Fibroblast of lung (primary cell): Measurements from ENCODE around the gene CDH4. TPM values are rescaled to one million over a fixed set of nuclear protein-coding genes. Genes with fewer than 3 reads are reported as not detected.

Experiments
- DNase-seq, 2 donors: peaks; one replicate each; pipeline versions ENCODE4 v3.0.0 to v3.0.0-alpha.2; 2010; ENCODE audit warnings: low read depth in 2 of 2
- H2AFZ ChIP-seq: 2 replicates; pipeline ENCODE4 v1.5.1; 2012; ENCODE audit warnings: low read length, control low read depth, inconsistent platforms
- H3K27ac ChIP-seq: 2 replicates; pipeline ENCODE4 v1.5.1; 2011; ENCODE audit warnings: low read length, control low read depth; ENCODE audit not compliant: insufficient read depth
- H3K27me3 ChIP-seq: 2 replicates; pipeline ENCODE4 v1.5.1; 2011; ENCODE audit warnings: mild to moderate bottlenecking, low read length; ENCODE audit not compliant: control insufficient read depth, insufficient read depth
- H3K36me3 ChIP-seq: 2 replicates; pipeline ENCODE4 v1.5.1; 2011; ENCODE audit warnings: low read length; ENCODE audit not compliant: control insufficient read depth, insufficient read depth
- H3K4me1 ChIP-seq: 2 replicates; pipeline ENCODE4 v1.5.1; 2011; ENCODE audit warnings: low read length; ENCODE audit not compliant: control insufficient read depth, insufficient read depth; ENCODE audit errors: extremely low read depth
- H3K4me2 ChIP-seq: 2 replicates; pipeline ENCODE4 v1.5.1; 2011; ENCODE audit warnings: low read length, control low read depth; ENCODE audit not compliant: insufficient read depth; ENCODE audit errors: extremely low read depth
- H3K4me3 ChIP-seq, 4 experiments: fragments of 200-600 bp in 1 of 4; sonication (generic) in 1 of 4; replicated peaks in 1 of 4; 2 replicates each; pipeline ENCODE4 v1.5.1; 2011 to 2016; ENCODE audit warnings: low read length in 4 of 4, low read depth in 3 of 4, mild to moderate bottlenecking in 3 of 4, control low read depth in 2 of 4, inconsistent platforms in 1 of 4, mixed read lengths in 1 of 4; ENCODE audit not compliant: insufficient read depth in 1 of 4; ENCODE audit errors: control extremely low read depth in 1 of 4
- H3K79me2 ChIP-seq: 2 replicates; pipeline ENCODE4 v1.5.1; 2012; ENCODE audit warnings: mild to moderate bottlenecking, low read length, inconsistent platforms; ENCODE audit not compliant: control insufficient read depth, insufficient read depth
- H3K9ac ChIP-seq: 2 replicates; pipeline ENCODE4 v1.5.1; 2011; ENCODE audit warnings: mild to moderate bottlenecking, low read length, control low read depth; ENCODE audit not compliant: insufficient read depth
- H3K9me3 ChIP-seq: 2 replicates; pipeline ENCODE4 v1.5.1; 2012; ENCODE audit warnings: low read depth, low read length; ENCODE audit not compliant: control insufficient read depth, insufficient read depth
- H4K20me1 ChIP-seq: 2 replicates; pipeline ENCODE4 v1.5.1; 2011; ENCODE audit warnings: low read length; ENCODE audit not compliant: control insufficient read depth, insufficient read depth; ENCODE audit errors: extremely low read depth
- EZH2 ChIP-seq: IDR thresholded peaks from 2 replicates; pipeline ENCODE4 v1.5.1; 2012; ENCODE audit warnings: low read length, control low read depth, mild to moderate bottlenecking; ENCODE audit errors: missing control alignments
- polyA plus RNA-seq, 2 donors: library from polyadenylated mRNA; depleted of rRNA in 1 of 2; stranded (reverse) in 1 of 2; unstranded in 1 of 2; fragments of >200 nt; gene quantifications; 2 replicates each; pipeline ENCODE4 v1.2.1, GENCODE V29; 2011 to 2012; ENCODE audit warnings: missing spikeins in 1 of 2
- total RNA-seq: library from RNA; depleted of rRNA; stranded (reverse); fragments of >200 nt; gene quantifications from 2 replicates; pipeline ENCODE4 v1.2.1, GENCODE V29; 2014
- TF ChIP-seq, protein P1 (sequence below), 2 donors: IDR thresholded peaks in 1 of 2; conservative IDR thresholded peaks in 1 of 2; 1 replicate in 1 of 2; 2 replicates in 1 of 2; pipeline ENCODE4 v1.5.1; 2011 to 2012; ENCODE audit warnings: low read length in 2 of 2, control low read depth in 1 of 2, inconsistent platforms in 1 of 2, low read depth in 1 of 2, mild to moderate bottlenecking in 1 of 2

Gene CDH4
- total and polyA plus RNA-seq, 2 donors (not counting 1 experiment from before 2014, with no cell fraction given): 4.8 to 6.8 TPM

DNA sequence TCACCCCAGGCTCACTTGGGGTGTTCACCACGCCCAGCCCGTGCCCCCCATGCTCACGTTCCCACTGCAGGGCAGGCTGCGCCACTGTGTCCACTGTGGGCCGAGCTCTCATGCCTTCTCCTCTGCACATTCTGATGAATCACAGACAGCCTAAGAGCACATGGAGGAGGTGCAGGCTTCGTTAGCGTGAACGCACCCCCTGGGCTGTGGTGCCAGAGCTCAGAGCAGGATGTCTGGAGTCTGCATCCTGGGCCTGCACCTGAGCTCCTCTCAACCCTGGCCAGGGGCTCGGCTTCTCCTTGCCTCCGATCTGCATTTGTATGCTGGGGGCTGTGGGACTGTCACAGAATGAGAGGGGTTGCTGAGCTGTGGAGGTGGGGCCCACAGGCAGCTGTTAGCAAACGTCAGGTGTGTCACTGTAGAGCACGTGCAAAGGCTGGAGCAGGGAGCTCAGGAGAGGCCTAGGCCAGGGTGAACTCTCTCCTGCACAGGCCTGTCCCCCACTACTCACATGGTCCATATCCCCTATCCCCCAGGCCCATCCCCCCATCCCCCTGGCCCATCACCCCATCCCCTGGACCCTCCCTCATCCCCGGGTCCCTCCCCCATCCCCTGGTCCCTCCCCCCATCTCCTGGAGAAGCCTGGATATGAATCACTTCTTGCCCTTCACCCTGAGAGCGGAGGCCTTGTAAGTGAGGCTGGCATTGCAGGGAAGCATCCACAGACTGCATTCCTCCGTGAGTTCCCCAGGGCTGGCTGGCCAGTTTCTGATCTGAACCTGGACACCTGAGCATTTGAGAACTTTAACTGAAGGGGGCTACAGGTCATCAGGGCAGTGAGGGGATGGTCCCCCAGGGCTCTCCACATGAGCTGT is 504.1 kb downstream of the CDH4 start:
- TF ChIP-seq, protein P1, sequence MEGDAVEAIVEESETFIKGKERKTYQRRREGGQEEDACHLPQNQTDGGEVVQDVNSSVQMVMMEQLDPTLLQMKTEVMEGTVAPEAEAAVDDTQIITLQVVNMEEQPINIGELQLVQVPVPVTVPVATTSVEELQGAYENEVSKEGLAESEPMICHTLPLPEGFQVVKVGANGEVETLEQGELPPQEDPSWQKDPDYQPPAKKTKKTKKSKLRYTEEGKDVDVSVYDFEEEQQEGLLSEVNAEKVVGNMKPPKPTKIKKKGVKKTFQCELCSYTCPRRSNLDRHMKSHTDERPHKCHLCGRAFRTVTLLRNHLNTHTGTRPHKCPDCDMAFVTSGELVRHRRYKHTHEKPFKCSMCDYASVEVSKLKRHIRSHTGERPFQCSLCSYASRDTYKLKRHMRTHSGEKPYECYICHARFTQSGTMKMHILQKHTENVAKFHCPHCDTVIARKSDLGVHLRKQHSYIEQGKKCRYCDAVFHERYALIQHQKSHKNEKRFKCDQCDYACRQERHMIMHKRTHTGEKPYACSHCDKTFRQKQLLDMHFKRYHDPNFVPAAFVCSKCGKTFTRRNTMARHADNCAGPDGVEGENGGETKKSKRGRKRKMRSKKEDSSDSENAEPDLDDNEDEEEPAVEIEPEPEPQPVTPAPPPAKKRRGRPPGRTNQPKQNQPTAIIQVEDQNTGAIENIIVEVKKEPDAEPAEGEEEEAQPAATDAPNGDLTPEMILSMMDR (conservative IDR thresholded peaks at IDR 0.05 in 1 of 2, IDR thresholded peaks at IDR 0.05 in 1 of 2; ENCODE audit: low read depth in 1 of 2, low read length in 2 of 2): no peak
- TF ChIP-seq EZH2: no peak
- DNase-seq: no peak
- no peak overlapping the region for H3K27ac ChIP-seq
- H3K9ac ChIP-seq: no peak overlapping the region
- no peaks in the 10 kb centered on the region for H3K4me1 ChIP-seq
- H4K20me1 ChIP-seq: no peaks in the 10 kb centered on the region
- H3K4me3 ChIP-seq: no peak overlapping the region
- no peaks in the 10 kb centered on the region for H3K79me2 ChIP-seq
- no peak overlapping the region for H3K4me2 ChIP-seq
- H3K9me3 ChIP-seq: no peaks in the 10 kb centered on the region
- no peaks in the 10 kb centered on the region for H3K27me3 ChIP-seq
- H2AFZ ChIP-seq: no peak overlapping the region
- H3K36me3 ChIP-seq: no peaks in the 10 kb centered on the region

DNA sequence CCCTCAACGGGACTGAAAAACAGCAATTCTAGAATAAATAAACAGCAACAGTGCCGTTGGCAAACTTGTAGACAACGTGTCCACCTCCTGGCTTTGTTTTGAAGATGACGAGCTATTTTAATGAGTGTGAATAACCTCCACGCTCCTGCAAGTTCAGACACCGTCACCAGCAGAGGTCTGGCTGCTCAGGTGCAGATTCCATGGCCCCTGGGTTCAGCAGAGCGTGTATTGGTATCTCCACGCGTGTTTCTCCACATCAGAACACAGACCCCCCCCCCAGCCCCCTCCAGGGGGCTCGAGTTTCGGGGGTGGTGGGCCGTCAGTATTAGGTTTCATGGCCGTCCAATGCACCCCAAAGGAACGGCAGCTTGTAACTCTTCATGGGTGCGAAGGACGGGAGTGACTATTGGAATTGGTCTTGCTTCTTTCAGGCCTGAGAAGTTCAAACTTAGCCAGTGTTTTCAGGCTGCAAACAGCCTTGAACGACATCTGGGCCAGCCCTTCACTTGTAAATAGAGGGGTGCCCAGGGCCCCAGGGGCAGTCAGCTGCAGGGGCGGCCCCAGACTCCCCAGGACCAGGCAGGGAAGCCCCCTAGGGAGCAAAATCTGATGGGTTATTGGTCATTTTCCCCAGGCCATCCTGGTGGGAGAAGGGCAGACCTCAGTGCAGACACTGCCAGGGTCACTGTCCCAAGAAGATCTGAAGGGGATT is 505.1 kb downstream of the CDH4 start:
- H3K79me2 ChIP-seq: no peaks in the 10 kb centered on the region
- no peaks in the 10 kb centered on the region for H3K27me3 ChIP-seq
- no peak overlapping the region for H2AFZ ChIP-seq
- no peak overlapping the region for H3K27ac ChIP-seq
- TF ChIP-seq EZH2: no peak
- TF ChIP-seq, protein P1 (conservative IDR thresholded peaks at IDR 0.05 in 1 of 2, IDR thresholded peaks at IDR 0.05 in 1 of 2; ENCODE audit: low read depth in 1 of 2, low read length in 2 of 2): no peak
- H3K4me3 ChIP-seq: no peak overlapping the region
- H3K9me3 ChIP-seq: no peaks in the 10 kb centered on the region
- no peak overlapping the region for H3K4me2 ChIP-seq
- DNase-seq: no peak
- H3K4me1 ChIP-seq: no peaks in the 10 kb centered on the region
- no peak overlapping the region for H3K9ac ChIP-seq
- no peaks in the 10 kb centered on the region for H3K36me3 ChIP-seq
- no peaks in the 10 kb centered on the region for H4K20me1 ChIP-seq

DNA sequence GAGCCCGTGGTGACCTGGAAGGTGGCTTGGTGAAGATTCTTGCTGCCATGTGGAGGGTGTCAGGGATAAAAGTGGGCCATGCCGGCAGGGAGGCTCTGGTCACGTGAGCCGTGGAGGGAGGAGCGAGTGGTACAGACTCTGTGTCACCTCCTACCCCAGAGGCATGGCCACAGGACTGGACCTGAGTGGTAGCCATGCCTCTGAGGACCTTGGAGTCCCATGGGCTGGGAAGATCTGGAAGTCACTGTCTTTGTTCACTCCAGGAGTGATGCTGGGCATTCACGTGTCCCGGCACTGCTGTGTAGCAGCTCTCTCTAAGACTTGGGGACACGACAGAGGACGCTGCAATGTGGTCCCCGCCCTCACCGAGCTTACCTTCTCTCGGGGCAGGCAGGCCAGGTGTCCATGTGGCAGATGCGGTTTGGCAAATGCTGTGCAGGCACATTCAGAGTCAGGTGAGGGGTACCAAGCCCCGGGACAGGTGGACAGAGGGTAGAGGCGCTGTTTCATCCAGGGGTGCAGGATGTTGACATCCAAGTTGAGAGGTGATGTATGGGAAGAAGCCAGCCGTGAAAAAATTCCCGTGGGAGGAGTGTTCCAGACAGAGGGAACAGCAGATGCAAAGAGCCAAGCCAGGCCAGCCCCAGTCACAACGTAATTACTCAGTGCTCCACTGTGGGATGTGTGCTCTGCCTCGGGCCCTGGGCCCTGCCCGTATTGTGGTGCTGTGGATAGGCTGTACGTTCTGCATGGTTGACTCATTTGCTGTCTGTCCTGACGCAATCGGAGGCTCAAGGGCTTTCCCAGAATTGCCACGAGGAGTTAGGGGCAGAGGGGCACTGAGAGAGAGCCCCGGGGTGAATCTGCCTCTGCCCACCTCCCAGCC is 505.9 kb downstream of the CDH4 start:
- H3K27me3 ChIP-seq: no peaks in the 10 kb centered on the region
- no peak overlapping the region for H3K27ac ChIP-seq
- no peak overlapping the region for H3K4me3 ChIP-seq
- no peak overlapping the region for H3K4me2 ChIP-seq
- no peak overlapping the region for H3K9ac ChIP-seq
- no peaks in the 10 kb centered on the region for H3K36me3 ChIP-seq
- no peaks in the 10 kb centered on the region for H3K4me1 ChIP-seq
- DNase-seq: peak; percentile 21 to 81
- no peaks in the 10 kb centered on the region for H3K9me3 ChIP-seq
- H4K20me1 ChIP-seq: no peaks in the 10 kb centered on the region
- no peak for TF ChIP-seq EZH2
- TF ChIP-seq, protein P1 (conservative IDR thresholded peaks at IDR 0.05 in 1 of 2, IDR thresholded peaks at IDR 0.05 in 1 of 2; ENCODE audit: low read depth in 1 of 2, low read length in 2 of 2): no peak
- H2AFZ ChIP-seq: no peak overlapping the region
- H3K79me2 ChIP-seq: no peaks in the 10 kb centered on the region
